Esophagus squamous epithelium (tissue), 4 donors: ENCODE data around the gene MTG2.

ENCODE experiments used
- POLR2A ChIP-seq, 4 donors: fragments of 450-650 bp; IDR thresholded peaks; one replicate each; pipeline ENCODE4 v1.6.1; 2017; ENCODE audit warnings: antibody characterized with exemption in 4 of 4, mild to moderate bottlenecking in 4 of 4, moderate library complexity in 3 of 4
- TF ChIP-seq, protein P1 (sequence below), 6 experiments: fragments of 450-650 bp in 4 of 6; fragments of 200-600 bp in 2 of 6; sonication (generic) in 2 of 6; IDR thresholded peaks; one replicate each; pipeline ENCODE4 v1.5.1; 2016 to 2019; ENCODE audit warnings: antibody characterized with exemption in 6 of 6, mild to moderate bottlenecking in 4 of 6, moderate library complexity in 4 of 6

DNA sequence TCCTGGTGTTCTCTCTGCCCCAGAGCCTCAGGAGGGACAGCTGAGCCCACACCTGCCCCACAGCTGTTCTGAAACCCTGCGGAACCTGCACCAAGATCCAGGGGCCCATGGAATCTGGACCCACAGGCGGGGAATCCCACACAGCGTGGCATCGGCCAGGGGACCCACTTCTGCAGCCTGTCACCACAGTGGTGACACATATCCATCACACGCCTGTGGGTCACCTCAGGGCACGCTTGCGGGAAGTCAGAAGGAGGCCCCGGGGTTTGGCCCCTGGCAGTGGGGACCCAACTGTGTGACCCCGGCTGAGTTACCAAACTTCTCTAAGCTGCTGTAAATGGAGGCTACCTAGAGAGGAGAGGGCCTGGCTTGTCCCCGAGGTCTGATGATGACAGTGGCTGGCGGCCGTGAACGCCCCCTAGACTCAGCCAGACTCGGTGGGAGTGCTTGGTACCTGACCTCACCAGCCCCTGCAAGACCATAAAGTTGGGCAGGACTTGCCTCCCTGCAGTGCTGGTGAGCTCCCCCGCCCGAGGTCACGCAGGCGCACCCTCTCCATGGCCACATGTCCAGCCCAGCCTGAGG, 39.5 kb downstream of the MTG2 start:
- TF ChIP-seq, protein P1, sequence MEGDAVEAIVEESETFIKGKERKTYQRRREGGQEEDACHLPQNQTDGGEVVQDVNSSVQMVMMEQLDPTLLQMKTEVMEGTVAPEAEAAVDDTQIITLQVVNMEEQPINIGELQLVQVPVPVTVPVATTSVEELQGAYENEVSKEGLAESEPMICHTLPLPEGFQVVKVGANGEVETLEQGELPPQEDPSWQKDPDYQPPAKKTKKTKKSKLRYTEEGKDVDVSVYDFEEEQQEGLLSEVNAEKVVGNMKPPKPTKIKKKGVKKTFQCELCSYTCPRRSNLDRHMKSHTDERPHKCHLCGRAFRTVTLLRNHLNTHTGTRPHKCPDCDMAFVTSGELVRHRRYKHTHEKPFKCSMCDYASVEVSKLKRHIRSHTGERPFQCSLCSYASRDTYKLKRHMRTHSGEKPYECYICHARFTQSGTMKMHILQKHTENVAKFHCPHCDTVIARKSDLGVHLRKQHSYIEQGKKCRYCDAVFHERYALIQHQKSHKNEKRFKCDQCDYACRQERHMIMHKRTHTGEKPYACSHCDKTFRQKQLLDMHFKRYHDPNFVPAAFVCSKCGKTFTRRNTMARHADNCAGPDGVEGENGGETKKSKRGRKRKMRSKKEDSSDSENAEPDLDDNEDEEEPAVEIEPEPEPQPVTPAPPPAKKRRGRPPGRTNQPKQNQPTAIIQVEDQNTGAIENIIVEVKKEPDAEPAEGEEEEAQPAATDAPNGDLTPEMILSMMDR (IDR thresholded peaks at IDR 0.05): no peak
- no peak for TF ChIP-seq POLR2A (IDR thresholded peaks at IDR 0.05)
